GM23338 (cell line): Measurements from ENCODE around the gene PIK3R3. TPM values are rescaled to one million over a fixed set of nuclear protein-coding genes. Genes with fewer than 3 reads are reported as not detected.

Source experiments
- ATAC-seq: fragments of 200-7000 bp; cut with Tn5 transposase; 3 replicates; pipeline ENCODE4 v1.9.1; 2020
- DNase-seq: peaks from one replicate; pipeline ENCODE4 v3.0.0-alpha.2; 2015; ENCODE audit warnings: low spot score
- H2AFZ ChIP-seq: fragments of 200-600 bp; sonication (generic); 2 replicates; pipeline ENCODE4 v1.8.0; 2016; ENCODE audit warnings: antibody characterized with exemption, mild to moderate bottlenecking, moderate library complexity
- H3F3A ChIP-seq: fragments of 200-600 bp; sonication (generic); replicated peaks from 2 replicates; pipeline ENCODE4 v1.8.0; 2017; ENCODE audit warnings: antibody characterized with exemption, mixed run types, low read depth
- H3K27ac ChIP-seq: fragments of 200-600 bp; sonication (generic); 2 replicates; pipeline ENCODE4 v1.6.1; 2016; ENCODE audit warnings: low read depth
- H3K27me3 ChIP-seq: fragments of 200-600 bp; sonication (generic); 2 replicates; pipeline ENCODE4 v1.8.0; 2016; ENCODE audit warnings: mild to moderate bottlenecking, mixed run types, moderate library complexity; ENCODE audit not compliant: insufficient read depth
- H3K36me3 ChIP-seq: fragments of 200-600 bp; sonication (generic); 2 replicates; pipeline ENCODE4 v1.8.0; 2016; ENCODE audit warnings: mild to moderate bottlenecking; ENCODE audit not compliant: insufficient read depth
- H3K4me1 ChIP-seq: fragments of 200-600 bp; sonication (generic); 2 replicates; pipeline ENCODE4 v1.8.0; 2016; ENCODE audit warnings: mild to moderate bottlenecking, moderate library complexity; ENCODE audit not compliant: insufficient read depth
- H3K4me2 ChIP-seq: fragments of 200-600 bp; sonication (generic); 2 replicates; pipeline ENCODE4 v1.7.1; 2017; ENCODE audit warnings: mixed run types
- H3K4me3 ChIP-seq: fragments of 200-600 bp; sonication (generic); 2 replicates; pipeline ENCODE4 v1.6.1; 2016; ENCODE audit warnings: mixed run types
- H3K79me2 ChIP-seq: fragments of 200-600 bp; sonication (generic); replicated peaks from 2 replicates; pipeline ENCODE4 v1.8.0; 2017; ENCODE audit warnings: mild to moderate bottlenecking; ENCODE audit not compliant: insufficient read depth
- H3K9me2 ChIP-seq: fragments of 200-600 bp; sonication (generic); 2 replicates; pipeline ENCODE4 v1.8.0; 2017; ENCODE audit not compliant: insufficient read depth
- H4K20me1 ChIP-seq: fragments of 200-600 bp; sonication (generic); replicated peaks from 2 replicates; pipeline ENCODE4 v1.8.0; 2017; ENCODE audit warnings: mild to moderate bottlenecking; ENCODE audit not compliant: insufficient read depth
- H3K27ac Mint-ChIP-seq: 2 replicates; pipeline ENCODE4 v1.8.0; 2020; ENCODE audit warnings: inconsistent platforms, mild to moderate bottlenecking, moderate library complexity, mixed read lengths
- H3K27me3 Mint-ChIP-seq: 3 replicates; pipeline ENCODE4 v1.8.0; 2022; ENCODE audit warnings: low read depth, mild to moderate bottlenecking, moderate library complexity, mixed read lengths, inconsistent platforms; ENCODE audit not compliant: insufficient read depth, poor library complexity
- H3K36me3 Mint-ChIP-seq: 3 replicates; pipeline ENCODE4 v1.8.0; 2021; ENCODE audit warnings: low read depth, mild to moderate bottlenecking, inconsistent platforms, moderate library complexity, mixed read lengths
- H3K4me1 Mint-ChIP-seq: 3 replicates; pipeline ENCODE4 v1.8.0; 2020; ENCODE audit warnings: mild to moderate bottlenecking, inconsistent platforms, mixed read lengths
- H3K4me3 Mint-ChIP-seq: 3 replicates; pipeline ENCODE4 v1.8.0; 2021; ENCODE audit warnings: moderate library complexity, mild to moderate bottlenecking, inconsistent platforms, mixed read lengths
- H3K9me3 Mint-ChIP-seq: 3 replicates; pipeline ENCODE4 v1.8.0; 2020; ENCODE audit warnings: moderate library complexity, mild to moderate bottlenecking, inconsistent platforms, mixed read lengths
- CREB1 ChIP-seq: fragments of 250-450 bp; sonication (Bioruptor Pico); IDR thresholded peaks from 2 replicates; pipeline ENCODE4 v1.5.0; 2020; ENCODE audit warnings: low read depth, mild to moderate bottlenecking, moderate library complexity
- EZH2phosphoT487 ChIP-seq: fragments of 200-600 bp; sonication (generic); IDR thresholded peaks from one replicate; pipeline ENCODE4 v1.8.1; 2018; ENCODE audit warnings: antibody characterized with exemption; ENCODE audit not compliant: unreplicated experiment
- JUNB ChIP-seq: IDR thresholded peaks from one replicate; pipeline ENCODE4 v1.6.1; 2016; ENCODE audit warnings: antibody characterized with exemption; ENCODE audit not compliant: unreplicated experiment
- NANOG ChIP-seq: IDR thresholded peaks from 2 replicates; pipeline ENCODE4 v1.6.1; 2016; ENCODE audit warnings: antibody characterized with exemption, borderline replicate concordance
- POLR2AphosphoS5 ChIP-seq: IDR thresholded peaks from 2 replicates; pipeline ENCODE4 v1.6.1; 2016; ENCODE audit warnings: antibody characterized with exemption, low read depth
- STAT1 ChIP-seq: IDR thresholded peaks from one replicate; pipeline ENCODE4 v1.6.1; 2016; ENCODE audit warnings: antibody characterized with exemption; ENCODE audit not compliant: unreplicated experiment
- ZNF114 ChIP-seq: fragments of 250-450 bp; sonication (Bioruptor Pico); IDR thresholded peaks from 2 replicates; pipeline ENCODE4 v1.5.0; 2020; ENCODE audit warnings: mild to moderate bottlenecking, moderate library complexity
- ZNF331 ChIP-seq: fragments of 250-450 bp; sonication (Bioruptor Pico); IDR thresholded peaks from 2 replicates; pipeline ENCODE4 v1.5.0; 2020; ENCODE audit warnings: low read depth, mild to moderate bottlenecking, moderate library complexity
- polyA plus RNA-seq: library from polyadenylated mRNA; unstranded; fragments of >200 nt; fragmentation: Nextera tagmentation; extraction: Ambion mirVana; gene quantifications from 2 replicates; pipeline ENCODE4 v1.2.1, GENCODE V29; 2016
- total RNA-seq: library from RNA; depleted of rRNA; stranded (reverse); fragments of >200 nt; shearing (Covaris generic); gene quantifications from 2 replicates; pipeline ENCODE4 v1.2.3, GENCODE V29; 2014
- TF ChIP-seq, protein P1 (sequence below), 2 experiments: fragments of 200-600 bp in 1 of 2; sonication (generic) in 1 of 2; conservative IDR thresholded peaks; 2 replicates each; pipeline versions ENCODE4 v1.5.1 to v1.6.1; 2016 to 2017; ENCODE audit warnings: antibody characterized with exemption in 2 of 2, low read depth in 2 of 2, mild to moderate bottlenecking in 2 of 2, moderate library complexity in 1 of 2
- TF ChIP-seq, protein P2 (sequence below): IDR thresholded peaks from 2 replicates; pipeline ENCODE4 v1.6.1; 2016; ENCODE audit warnings: antibody characterized with exemption
- TF ChIP-seq, protein P3 (sequence below): IDR thresholded peaks from one replicate; pipeline ENCODE4 v1.6.1; 2018; ENCODE audit warnings: antibody characterized with exemption; ENCODE audit not compliant: unreplicated experiment

The PIK3R3 gene
- total and polyA plus RNA-seq, 2 experiments from 2014 or later: 7.5 to 8.6 TPM

DNA sequence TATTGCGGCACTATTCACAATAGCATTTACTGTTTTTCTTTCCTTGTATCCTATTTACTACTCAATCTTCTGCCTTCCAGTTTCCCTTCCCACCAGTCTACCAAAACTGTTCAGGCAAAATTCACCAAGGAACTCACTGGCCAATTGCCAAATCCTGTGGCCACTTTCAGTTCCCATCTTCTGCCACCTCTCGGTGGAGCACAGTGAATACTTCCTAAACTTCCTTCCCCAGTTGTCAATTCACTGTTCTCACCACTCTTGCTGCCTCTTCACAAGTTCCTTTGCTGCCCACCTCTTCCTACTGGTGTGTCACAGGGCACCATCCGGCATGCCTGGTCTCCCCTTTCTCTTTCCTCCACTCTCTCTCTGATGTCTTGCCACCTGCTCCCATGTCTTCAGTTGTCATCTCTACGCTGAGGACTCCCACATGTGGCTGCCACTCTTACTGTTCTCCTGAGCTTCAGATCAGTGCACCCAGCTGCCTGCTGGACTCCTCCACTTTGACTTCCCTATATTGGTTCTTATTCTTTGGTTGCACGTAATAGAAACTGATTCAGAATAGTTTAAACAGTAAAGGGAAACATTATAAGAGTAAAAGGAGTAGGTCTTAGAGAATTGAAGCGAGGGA is 114.4 kb downstream of the PIK3R3 start:
- no peak for DNase-seq
- Mint-ChIP-seq H3K4me3 (no peak overlapping the region), H3K36me3 (peaks cover 29% of the 10 kb centered on the region), H3K9me3 (peaks cover 4% of the 10 kb centered on the region; the same call in 2 of the 3 replicates), H3K27ac (no peak overlapping the region), H3K4me1 (no peaks in the 10 kb centered on the region), H3K27me3 (peaks cover 2% of the 10 kb centered on the region)
- Histone ChIP-seq H3K27ac (no peak overlapping the region), H2AFZ (no peak overlapping the region), H3K9me2 (no peaks in the 10 kb centered on the region), H3K4me2 (no peak overlapping the region), H4K20me1 (no peaks in the 10 kb centered on the region; the same call in 1 of the 2 replicates), H3K36me3 (no peaks in the 10 kb centered on the region; the same call in 1 of the 2 replicates), H3K4me3 (no peak overlapping the region), H3K4me1 (0 out of 2 replicates have a peak, but pooled peaks cover 2% of the 10 kb centered on the region), H3K79me2 (no peaks in the 10 kb centered on the region), H3K27me3 (no peaks in the 10 kb centered on the region), H3F3A (no peaks in the 10 kb centered on the region)
- TF ChIP-seq ZNF114 (no peak), JUNB (no peak), STAT1 (no peak), NANOG (no peak)
- TF ChIP-seq, protein P1, sequence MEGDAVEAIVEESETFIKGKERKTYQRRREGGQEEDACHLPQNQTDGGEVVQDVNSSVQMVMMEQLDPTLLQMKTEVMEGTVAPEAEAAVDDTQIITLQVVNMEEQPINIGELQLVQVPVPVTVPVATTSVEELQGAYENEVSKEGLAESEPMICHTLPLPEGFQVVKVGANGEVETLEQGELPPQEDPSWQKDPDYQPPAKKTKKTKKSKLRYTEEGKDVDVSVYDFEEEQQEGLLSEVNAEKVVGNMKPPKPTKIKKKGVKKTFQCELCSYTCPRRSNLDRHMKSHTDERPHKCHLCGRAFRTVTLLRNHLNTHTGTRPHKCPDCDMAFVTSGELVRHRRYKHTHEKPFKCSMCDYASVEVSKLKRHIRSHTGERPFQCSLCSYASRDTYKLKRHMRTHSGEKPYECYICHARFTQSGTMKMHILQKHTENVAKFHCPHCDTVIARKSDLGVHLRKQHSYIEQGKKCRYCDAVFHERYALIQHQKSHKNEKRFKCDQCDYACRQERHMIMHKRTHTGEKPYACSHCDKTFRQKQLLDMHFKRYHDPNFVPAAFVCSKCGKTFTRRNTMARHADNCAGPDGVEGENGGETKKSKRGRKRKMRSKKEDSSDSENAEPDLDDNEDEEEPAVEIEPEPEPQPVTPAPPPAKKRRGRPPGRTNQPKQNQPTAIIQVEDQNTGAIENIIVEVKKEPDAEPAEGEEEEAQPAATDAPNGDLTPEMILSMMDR (conservative IDR thresholded peaks at IDR 0.05; ENCODE audit: low read depth in 2 of 2): 0 out of 4 replicates have a peak, but pooled peaks of 1 of the 2 experiments have one; percentile 1
- TF ChIP-seq, protein P2, sequence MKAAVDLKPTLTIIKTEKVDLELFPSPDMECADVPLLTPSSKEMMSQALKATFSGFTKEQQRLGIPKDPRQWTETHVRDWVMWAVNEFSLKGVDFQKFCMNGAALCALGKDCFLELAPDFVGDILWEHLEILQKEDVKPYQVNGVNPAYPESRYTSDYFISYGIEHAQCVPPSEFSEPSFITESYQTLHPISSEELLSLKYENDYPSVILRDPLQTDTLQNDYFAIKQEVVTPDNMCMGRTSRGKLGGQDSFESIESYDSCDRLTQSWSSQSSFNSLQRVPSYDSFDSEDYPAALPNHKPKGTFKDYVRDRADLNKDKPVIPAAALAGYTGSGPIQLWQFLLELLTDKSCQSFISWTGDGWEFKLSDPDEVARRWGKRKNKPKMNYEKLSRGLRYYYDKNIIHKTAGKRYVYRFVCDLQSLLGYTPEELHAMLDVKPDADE: no peak
- no peak for ATAC-seq

DNA sequence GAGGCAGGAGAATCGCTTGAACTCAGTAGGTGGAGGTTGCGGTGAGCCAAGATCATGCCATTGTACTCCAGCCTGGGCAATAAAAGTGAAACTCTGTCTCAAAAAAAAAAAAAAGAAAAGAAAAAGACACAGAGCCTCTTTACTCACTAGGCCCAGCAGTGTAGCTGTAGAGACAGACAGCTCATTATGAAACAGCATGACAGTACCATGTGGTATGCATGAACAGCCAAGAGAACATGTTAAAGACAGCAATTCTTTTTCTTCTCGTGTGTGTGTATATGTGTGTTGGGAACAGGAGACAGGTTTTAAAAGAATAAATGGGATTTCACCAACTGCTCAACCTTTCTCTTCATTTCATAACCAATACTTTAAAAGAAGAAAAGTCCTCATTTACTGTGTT is 118.8 kb downstream of the PIK3R3 start:
- H3K9me3 Mint-ChIP-seq: peaks cover 4% of the 10 kb centered on the region; the same call in 2 of the 3 replicates
- TF ChIP-seq EZH2phosphoT487 (no peak), CREB1 (CRISPR knock-in tag) (no peak), POLR2AphosphoS5 (no peak), ZNF114 (no peak), ZNF331 (CRISPR knock-in tag) (no peak)
- TF ChIP-seq, protein P3, sequence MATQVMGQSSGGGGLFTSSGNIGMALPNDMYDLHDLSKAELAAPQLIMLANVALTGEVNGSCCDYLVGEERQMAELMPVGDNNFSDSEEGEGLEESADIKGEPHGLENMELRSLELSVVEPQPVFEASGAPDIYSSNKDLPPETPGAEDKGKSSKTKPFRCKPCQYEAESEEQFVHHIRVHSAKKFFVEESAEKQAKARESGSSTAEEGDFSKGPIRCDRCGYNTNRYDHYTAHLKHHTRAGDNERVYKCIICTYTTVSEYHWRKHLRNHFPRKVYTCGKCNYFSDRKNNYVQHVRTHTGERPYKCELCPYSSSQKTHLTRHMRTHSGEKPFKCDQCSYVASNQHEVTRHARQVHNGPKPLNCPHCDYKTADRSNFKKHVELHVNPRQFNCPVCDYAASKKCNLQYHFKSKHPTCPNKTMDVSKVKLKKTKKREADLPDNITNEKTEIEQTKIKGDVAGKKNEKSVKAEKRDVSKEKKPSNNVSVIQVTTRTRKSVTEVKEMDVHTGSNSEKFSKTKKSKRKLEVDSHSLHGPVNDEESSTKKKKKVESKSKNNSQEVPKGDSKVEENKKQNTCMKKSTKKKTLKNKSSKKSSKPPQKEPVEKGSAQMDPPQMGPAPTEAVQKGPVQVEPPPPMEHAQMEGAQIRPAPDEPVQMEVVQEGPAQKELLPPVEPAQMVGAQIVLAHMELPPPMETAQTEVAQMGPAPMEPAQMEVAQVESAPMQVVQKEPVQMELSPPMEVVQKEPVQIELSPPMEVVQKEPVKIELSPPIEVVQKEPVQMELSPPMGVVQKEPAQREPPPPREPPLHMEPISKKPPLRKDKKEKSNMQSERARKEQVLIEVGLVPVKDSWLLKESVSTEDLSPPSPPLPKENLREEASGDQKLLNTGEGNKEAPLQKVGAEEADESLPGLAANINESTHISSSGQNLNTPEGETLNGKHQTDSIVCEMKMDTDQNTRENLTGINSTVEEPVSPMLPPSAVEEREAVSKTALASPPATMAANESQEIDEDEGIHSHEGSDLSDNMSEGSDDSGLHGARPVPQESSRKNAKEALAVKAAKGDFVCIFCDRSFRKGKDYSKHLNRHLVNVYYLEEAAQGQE: no peak

More for the DNA sequence above, 118.8 kb downstream of the PIK3R3 start:
- Histone ChIP-seq H3F3A (no peaks in the 10 kb centered on the region), H3K9me2 (no peaks in the 10 kb centered on the region), H3K4me1 (no peaks in the 10 kb centered on the region), H4K20me1 (0 out of 2 replicates have a peak, but pooled peaks cover 4% of the 10 kb centered on the region), H3K4me2 (no peak overlapping the region), H2AFZ (no peak overlapping the region), H3K36me3 (peaks cover 7% of the 10 kb centered on the region; the same call in 1 of the 2 replicates), H3K27me3 (no peaks in the 10 kb centered on the region), H3K27ac (no peak overlapping the region), H3K4me3 (no peak overlapping the region), H3K79me2 (no peaks in the 10 kb centered on the region)
- Mint-ChIP-seq H3K4me3 (no peak overlapping the region), H3K27me3 (no peaks in the 10 kb centered on the region), H3K36me3 (peaks cover 43% of the 10 kb centered on the region), H3K4me1 (no peaks in the 10 kb centered on the region), H3K27ac (no peak overlapping the region)
- ATAC-seq: no peak
- DNase-seq: no peak
